Measurements from ENCODE around the gene NISCH. TPM values are rescaled to one million over a fixed set of nuclear protein-coding genes. Genes with fewer than 3 reads are reported as not detected.

The NISCH gene
- total and polyA plus RNA-seq, 2 of the 8 experiments (the other 6 are each of a cell fraction or from before 2014, with no cell fraction given) = 71.2 to 71.9 TPM

DNA sequence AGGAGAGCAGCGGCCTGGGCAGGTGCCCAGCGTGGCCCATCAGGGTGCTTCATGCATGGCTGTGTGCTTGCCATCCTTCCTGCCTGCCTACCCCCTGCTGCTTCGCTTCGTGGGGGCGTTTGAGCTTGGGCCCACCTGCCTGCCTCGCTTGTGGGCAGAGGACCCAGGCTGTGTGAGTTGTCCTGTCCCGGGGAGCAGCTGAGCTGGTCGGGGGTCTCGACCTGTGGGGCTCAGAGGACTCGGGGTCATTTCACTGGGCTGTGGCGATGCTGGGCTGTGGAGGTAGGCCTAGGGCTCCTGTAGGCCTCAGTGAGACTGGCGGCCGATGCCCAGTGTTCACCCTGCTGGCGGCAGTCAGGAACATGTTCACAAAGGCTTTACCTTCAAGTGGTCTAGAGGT is 27.7 kb downstream of the NISCH start:
- H4K91ac ChIP-seq (replicated peaks; ENCODE audit: insufficient read length, low read length) = no peak overlapping the region
- H3K9ac ChIP-seq (replicated peaks in 1 of 4; ENCODE audit: extremely low read depth in 1 of 4, low read depth in 3 of 4, low read length in 3 of 4) = no peak overlapping the region
- ChIA-PET CTCF (ENCODE audit: partially characterized antibody) (interaction anchor here (0.8 to 3.1 kb wide), 17 partner anchors 11 to 129 kb away, joined by 3 to 28 read pairs (median 4); partner anchors contain the start of gene TNNC1), POLR2A (ENCODE audit: partially characterized antibody) (interaction anchor here (0.9 to 2.1 kb wide), 4 partner anchors 9 to 36 kb away, joined by 3 to 6 read pairs (median 4); partner anchors contain the start of gene STAB1)
- 87% methylated on average over 14 of the region's 14 CpGs; no CpG with 5 or more reads in 1 of the 2 experiments for WGBS, 2 experiments (ENCODE audit: extremely low coverage in 1 of 2, insufficient coverage in 1 of 2, insufficient read length in 1 of 2, insufficient replicate concordance in 2 of 2, low coverage in 1 of 2, low lambda C conversion rate in 2 of 2, missing lambda C conversion rate in 1 of 2)
- H3K79me1 ChIP-seq (ENCODE audit: low read depth, low read length) = peaks cover 2% of the 10 kb centered on the region; the same call in 1 of the 2 replicates
- no peak overlapping the region for H3K56ac ChIP-seq (replicated peaks; ENCODE audit: insufficient read length, low read depth, low read length)
- H3K27ac ChIP-seq (ENCODE audit: low read depth, low read length) = no peak overlapping the region
- H3K4me2 ChIP-seq (ENCODE audit: insufficient read depth in 1 of 2, low read depth in 2 of 2, low read length in 2 of 2) = no peak overlapping the region
- no peaks in the 10 kb centered on the region for H3K4me1 ChIP-seq (replicated peaks in 1 of 4; ENCODE audit: control insufficient read depth in 3 of 4, insufficient read depth in 4 of 4, low read length in 3 of 4)
- H2BK5ac ChIP-seq (ENCODE audit: low read depth, low read length) = no peak overlapping the region
- H3K23me2 ChIP-seq (ENCODE audit: low read depth, low read length) = no peaks in the 10 kb centered on the region
- H3K18ac ChIP-seq (ENCODE audit: extremely low read depth, low read length) = no peak overlapping the region
- H2AK5ac ChIP-seq (ENCODE audit: low read depth, low read length) = no peak overlapping the region
- no peaks in the 10 kb centered on the region for H3K9me3 ChIP-seq (ENCODE audit: insufficient read depth in 2 of 2, low read depth in 1 of 2, low read length in 1 of 2)
- no peak for FAIRE-seq
- peak; percentile 67; the same call in 1 of the 2 replicates for TF ChIP-seq POLR2AphosphoS5 (IDR thresholded peaks at IDR 0.05; ENCODE audit: low read depth, low read length)
- no peak for TF ChIP-seq ZNF274 (IDR thresholded peaks at IDR 0.05; ENCODE audit: borderline replicate concordance, extremely low read depth, low read length)
- no peak overlapping the region for H2BK120ac ChIP-seq (replicated peaks; ENCODE audit: low read depth, low read length)
- H3K14ac ChIP-seq (ENCODE audit: insufficient read length) = no peak overlapping the region
- H4K5ac ChIP-seq (ENCODE audit: insufficient read length, low read depth, low read length) = no peak overlapping the region
- H3K36me3 ChIP-seq (ENCODE audit: control insufficient read depth in 2 of 4, insufficient read depth in 4 of 4, low read length in 3 of 4) = peaks cover 25 to 57% (median 39%) of the 10 kb centered on the region in 4 experiments
- H4K20me1 ChIP-seq (replicated peaks in 1 of 2; ENCODE audit: control insufficient read depth in 1 of 2, insufficient read depth in 2 of 2, low read length in 2 of 2) = peaks cover 0 to 18% of the 10 kb centered on the region in 2 experiments
- no peaks in the 10 kb centered on the region for H3K27me3 ChIP-seq (replicated peaks in 1 of 4; ENCODE audit: control insufficient read depth in 3 of 4, extremely low read depth in 1 of 4, insufficient read depth in 3 of 4, low read length in 3 of 4)
- H3K79me2 ChIP-seq (ENCODE audit: control insufficient read depth in 1 of 2, insufficient read depth in 2 of 2, low read length in 2 of 2) = no peaks in the 10 kb centered on the region
- H4K8ac ChIP-seq (ENCODE audit: extremely low read depth, insufficient read depth, low read length) = no peak overlapping the region; the same call in 1 of the 2 replicates
- no peak overlapping the region for H2BK20ac ChIP-seq (ENCODE audit: low read length)
- no peak overlapping the region for H3K4ac ChIP-seq (replicated peaks; ENCODE audit: insufficient read length, low read depth, low read length)
- no peak overlapping the region for H2BK12ac ChIP-seq (ENCODE audit: low read depth, low read length)
- H2BK15ac ChIP-seq (ENCODE audit: low read length) = no peak overlapping the region
- DNase-seq (ENCODE audit: low read depth in 1 of 2, low spot score in 2 of 2) = no peak
- no peak overlapping the region for H2AFZ ChIP-seq (ENCODE audit: low read length)
- H3K23ac ChIP-seq (ENCODE audit: insufficient read length) = no peak overlapping the region
- H3K4me3 ChIP-seq (ENCODE audit: extremely low read depth in 1 of 4, insufficient read depth in 2 of 4, low read depth in 3 of 4, low read length in 4 of 4) = no peak overlapping the region

Measured in H1 (cell line).